ENCODE results near the gene GRIN1.

GRIN1 gene

DNA sequence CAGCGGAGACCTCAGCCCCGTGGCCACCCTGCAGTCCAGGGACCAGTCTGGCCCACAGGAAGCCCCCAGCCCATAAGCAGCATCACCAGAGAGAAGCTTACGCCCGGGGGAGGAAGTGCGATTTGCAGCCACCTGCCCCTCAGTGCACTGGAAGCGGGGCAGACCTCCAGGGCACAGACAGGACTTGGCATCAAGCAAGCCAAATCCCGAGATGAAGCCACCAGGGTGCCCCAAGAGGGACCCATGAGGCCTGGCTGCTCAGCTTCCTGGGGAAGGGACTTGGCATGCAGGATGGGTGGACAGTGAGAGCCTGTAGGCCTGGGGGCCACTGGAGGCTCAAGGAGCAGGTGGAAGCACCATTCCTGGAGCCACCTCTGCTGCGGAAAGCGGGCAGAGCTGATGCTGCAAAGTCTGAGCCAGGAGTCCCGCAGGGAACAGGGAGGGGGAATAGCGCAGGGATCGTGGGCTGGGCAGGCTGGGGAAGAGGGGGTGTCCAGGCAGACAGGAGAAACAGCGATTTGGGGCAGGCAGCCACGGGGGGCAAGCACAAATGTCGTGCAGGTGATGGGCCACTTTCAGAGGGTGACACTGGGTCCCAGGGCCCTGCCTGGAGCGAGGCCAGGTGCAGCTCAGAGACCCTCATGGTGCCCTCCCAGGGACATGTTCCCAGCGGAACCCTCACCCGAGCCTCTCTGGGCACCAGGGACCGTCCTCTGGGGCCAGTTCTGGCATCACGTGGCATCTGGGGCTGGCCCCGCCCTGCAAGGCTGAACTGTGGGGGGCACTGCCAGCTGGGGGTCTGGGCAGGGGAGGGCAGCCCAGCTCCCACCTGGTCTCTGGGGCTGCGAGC lies 27.7 kb downstream of the GRIN1 start:
- DNase-seq, result no peak

DNA sequence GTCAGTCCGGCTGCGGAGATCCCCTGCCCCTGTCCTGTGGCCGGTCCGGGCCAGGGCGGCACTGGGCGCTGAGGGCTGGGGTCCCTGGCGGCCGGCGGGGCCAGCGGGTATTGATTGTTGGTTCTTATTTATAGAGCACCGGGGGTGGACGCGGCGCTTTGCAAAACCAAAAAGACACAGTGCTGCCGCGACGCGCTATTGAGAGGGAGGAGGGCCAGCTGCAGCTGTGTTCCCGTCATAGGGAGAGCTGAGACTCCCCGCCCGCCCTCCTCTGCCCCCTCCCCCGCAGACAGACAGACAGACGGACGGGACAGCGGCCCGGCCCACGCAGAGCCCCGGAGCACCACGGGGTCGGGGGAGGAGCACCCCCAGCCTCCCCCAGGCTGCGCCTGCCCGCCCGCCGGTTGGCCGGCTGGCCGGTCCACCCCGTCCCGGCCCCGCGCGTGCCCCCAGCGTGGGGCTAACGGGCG lies 28.4 kb downstream of the GRIN1 start:
- no peak for DNase-seq

DNA sequence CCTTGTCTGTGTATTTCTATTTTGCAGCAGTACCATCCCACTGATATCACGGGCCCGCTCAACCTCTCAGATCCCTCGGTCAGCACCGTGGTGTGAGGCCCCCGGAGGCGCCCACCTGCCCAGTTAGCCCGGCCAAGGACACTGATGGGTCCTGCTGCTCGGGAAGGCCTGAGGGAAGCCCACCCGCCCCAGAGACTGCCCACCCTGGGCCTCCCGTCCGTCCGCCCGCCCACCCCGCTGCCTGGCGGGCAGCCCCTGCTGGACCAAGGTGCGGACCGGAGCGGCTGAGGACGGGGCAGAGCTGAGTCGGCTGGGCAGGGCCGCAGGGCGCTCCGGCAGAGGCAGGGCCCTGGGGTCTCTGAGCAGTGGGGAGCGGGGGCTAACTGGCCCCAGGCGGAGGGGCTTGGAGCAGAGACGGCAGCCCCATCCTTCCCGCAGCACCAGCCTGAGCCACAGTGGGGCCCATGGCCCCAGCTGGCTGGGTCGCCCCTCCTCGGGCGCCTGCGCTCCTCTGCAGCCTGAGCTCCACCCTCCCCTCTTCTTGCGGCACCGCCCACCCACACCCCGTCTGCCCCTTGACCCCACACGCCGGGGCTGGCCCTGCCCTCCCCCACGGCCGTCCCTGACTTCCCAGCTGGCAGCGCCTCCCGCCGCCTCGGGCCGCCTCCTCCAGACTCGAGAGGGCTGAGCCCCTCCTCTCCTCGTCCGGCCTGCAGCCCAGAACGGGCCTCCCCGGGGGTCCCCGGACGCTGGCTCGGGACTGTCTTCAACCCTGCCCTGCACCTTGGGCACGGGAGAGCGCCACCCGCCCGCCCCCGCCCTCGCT lies 29.0 kb downstream of the GRIN1 start:
- DNase-seq, result no peak

DNA sequence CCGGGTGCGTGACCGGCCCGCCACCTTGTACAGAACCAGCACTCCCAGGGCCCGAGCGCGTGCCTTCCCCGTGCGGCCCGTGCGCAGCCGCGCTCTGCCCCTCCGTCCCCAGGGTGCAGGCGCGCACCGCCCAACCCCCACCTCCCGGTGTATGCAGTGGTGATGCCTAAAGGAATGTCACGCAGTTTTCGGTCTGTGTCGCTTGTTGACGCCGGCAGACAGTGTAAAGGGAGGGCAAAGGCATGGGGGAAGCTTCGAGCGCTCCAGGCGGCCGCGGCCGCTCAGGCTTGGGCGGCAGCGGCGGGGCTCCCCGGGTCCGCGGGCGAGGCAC lies 29.6 kb downstream of the GRIN1 start:
- no peak for DNase-seq

DNA sequence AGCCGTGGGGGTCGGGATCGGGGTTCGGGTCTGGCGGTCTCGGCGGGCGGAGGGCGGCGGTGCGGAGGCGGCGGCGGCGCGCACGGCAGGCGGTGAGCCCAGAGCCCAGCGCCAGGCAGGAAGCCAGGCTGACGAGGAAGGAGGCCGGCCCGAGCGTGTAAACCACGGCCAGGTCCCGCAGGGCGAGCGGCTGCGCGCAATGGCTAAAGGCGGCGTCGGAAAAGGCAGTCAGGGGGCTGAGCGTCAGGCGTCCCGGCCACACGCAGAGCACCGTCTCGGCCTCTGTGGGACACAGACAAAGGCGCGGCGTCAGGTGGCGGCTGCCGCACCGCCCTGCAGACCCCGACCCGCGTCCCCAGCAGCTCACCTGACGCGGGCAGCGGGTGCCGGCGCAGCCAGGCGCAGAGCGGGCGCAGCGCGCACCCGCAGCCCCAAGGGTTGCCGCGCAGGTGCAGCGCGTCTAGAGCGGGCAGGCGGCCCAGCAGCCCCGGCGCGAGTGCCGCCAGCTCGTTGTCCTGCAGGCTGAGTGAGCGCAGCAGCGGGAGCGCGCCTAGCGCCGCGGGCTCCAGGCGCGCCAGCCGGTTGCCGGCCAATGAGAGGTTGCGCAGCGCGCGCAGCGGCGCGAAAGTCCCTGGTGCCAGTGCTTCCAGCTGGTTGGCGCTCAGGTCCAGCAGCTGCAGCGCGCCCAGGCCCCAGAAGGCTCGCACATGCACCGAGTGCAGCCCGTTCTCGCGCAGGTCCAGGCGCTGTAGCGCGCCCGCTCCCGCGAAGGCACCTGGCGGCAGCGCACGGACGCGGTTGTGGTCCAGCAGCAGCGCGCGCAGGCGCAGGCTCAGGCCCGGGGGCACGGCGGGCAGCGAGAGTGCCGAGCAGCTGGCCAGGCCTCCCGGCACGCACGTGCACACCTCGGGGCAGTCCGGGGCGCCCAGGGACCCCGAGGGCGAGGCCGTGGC lies 30.2 kb downstream of the GRIN1 start:
- no peak for DNase-seq

DNA sequence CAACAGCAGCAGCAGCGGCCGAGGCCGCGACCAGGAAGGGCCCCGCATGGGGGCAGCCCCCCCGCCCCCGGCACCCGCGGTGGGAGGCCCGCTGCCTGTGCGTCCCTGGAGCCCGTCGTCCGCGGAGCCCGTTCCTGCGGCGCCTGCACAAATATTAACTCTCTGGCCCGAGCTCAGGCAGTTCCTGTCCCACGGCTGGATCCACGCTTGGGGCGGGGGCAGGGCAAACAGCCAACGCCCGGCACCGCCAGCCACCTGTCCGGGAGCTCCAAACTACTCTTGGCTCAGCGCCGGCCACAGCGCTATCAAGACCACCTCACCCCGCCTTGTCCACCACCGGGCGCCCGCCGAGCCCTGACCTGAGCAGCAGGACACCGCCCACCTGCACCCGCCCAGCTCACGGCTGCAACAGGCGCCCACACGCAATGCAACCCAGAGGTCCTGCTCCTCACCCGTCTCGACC lies 31.0 kb downstream of the GRIN1 start, which contains the start of gene LRRC26:
LRRC26 (minus strand) TSS at position 156 of the 463 bp plus-strand sequence; CDS start at position 48, 108 bp downstream.
- no peak for DNase-seq

DNA sequence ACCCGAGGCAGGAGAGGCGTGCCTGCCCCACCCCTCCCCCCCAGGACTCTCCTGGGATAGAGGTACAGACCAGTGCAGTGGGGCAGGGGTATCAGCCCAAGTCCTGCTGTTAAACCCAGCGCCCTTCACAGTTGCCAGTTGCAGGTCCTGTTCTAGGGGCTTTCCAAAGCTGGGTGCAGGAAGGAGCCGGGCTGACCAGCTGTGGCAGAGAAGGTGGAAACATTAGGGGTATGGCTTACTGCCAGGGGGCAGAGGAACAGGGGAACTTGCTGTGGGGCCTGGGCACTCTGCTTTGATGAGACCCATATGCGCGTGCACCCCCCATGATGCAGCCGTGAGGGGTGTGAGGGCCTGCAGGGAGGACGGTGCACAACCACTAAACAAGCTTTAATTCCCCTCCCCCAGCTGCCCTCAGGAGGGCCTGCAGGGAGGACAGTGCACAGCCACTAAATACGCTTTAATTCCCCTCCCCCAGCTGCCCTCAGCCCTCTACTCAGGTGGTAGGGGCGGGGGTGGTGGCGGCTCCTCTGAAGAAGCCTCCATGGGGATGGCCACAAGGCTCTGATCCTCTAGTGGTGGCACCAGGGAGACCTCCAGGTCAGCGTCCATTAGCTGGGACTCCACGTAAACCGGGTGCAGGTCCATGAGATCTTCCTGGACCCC lies 31.7 kb downstream of the GRIN1 start:
- no peak for DNase-seq

DNA sequence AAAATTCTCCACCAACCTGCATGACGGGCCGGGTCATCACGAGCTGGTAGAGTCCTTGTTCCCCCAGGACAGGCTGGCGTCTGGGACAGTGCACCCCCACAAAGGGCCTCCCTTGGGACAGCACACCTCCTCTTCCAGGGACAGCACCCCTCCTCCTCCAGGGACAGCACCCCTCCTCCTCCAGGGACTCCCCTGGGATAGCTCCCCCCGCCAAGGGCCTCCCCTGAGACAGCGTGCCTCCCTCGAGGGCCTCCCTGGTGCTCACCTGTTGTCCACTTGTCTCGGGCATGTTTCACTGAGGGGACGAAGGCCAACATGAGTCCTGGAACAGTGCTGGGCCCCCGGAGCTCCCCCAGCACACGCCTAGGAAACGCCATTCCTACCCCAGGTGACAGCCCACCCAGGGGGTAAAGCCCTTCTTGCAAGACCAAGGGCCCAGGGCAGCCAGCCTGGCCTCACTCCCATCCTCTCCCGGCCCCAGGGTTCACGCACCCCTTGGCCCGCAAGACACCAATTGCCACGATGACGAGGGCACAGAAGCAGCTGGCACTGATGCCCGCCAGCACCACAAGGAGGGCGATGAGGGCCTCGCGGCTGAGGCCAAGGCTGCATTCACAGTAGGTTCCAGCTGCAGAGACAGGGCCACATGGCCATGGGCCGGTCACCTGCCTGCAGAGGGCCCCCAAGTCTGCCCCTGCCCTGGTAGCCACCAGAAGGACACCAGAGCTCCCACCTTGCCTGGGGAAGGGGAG lies 32.4 kb downstream of the GRIN1 start:
- DNase-seq, result no peak

DNA sequence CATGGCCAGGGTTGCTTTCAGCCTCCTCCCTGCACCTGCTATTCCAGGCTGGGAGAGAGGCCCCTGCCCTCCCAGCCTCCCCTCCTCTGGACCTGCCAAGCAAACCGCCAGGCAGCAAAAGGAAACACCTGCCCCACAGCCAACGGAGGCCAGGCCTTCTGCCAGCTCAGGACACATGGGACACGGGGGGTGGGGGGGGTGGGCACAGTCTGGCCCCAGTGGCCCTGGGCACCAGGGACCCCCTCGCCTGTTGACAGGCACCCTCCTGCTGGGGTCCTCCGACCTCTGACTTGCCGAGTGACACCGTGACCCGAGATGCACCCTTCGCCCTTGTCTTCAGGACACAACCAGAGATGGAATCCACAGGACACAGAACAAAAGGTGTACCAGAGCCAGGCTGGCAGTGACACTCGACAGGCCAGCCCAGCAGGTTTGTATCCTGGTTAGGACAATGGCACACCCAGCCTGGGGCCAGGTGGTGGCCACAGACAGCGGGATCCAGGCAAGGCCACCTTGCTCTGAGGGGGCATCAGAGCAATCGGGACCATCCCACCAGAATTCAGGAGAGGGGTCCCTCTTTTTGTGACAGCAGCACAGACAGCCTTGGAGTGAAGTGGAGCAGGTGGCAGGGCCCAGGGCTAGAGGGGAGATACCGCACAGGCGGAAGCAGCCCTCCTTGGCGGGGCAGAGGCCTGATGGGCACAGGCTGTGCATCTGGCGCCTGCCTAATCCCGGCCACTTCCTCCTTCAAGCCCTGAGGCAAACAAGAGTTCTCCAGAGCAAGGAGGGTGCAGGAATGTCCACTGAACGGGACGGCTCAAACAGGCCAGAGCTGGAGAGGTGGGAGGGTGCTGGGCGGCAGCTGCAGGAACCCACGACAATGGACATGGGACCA lies 34.2 kb downstream of the GRIN1 start:
- no peak for DNase-seq

DNA sequence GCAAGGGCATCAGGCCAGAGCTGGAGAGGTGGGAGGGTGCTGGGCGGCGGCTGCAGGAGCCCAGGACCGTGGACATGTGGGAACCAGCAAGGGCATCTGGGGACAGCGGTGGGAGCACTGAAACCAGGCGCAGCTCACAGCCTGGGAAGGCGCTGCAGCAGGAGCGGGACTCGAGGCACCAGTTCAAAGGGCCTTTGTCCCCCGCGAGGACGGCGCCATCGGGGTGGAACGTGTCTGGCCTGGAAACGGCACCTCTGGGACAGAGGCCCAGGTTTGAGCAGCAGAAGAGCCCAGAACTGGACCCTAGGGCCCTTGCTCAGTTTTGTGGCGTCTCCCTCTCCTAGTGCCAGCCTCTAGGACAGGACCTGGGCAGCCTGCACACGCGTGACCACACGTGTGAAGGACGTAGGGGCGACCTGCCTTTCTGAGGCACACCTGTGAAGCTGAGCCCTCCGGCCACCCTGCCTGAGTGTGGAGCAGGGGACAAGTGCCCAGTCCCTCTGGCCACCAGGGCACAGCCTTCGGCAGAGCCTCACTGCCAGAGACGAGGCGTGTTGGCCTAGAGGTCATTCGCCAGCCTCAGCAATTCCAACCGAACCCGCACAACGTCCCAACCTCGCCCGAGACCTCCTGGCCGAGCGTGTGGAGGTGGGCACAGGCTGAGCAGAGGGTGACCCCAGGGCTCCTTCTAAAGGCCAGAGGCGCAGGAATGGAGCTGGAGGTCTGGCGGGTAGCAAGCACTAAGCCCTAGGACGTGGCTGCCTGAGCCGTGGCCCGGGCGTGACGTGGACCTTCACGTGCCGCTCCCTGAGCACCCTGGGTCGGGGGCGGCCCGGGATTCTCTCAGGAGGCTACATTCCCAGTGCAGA lies 35.1 kb downstream of the GRIN1 start:
- DNase-seq, result no peak

DNA sequence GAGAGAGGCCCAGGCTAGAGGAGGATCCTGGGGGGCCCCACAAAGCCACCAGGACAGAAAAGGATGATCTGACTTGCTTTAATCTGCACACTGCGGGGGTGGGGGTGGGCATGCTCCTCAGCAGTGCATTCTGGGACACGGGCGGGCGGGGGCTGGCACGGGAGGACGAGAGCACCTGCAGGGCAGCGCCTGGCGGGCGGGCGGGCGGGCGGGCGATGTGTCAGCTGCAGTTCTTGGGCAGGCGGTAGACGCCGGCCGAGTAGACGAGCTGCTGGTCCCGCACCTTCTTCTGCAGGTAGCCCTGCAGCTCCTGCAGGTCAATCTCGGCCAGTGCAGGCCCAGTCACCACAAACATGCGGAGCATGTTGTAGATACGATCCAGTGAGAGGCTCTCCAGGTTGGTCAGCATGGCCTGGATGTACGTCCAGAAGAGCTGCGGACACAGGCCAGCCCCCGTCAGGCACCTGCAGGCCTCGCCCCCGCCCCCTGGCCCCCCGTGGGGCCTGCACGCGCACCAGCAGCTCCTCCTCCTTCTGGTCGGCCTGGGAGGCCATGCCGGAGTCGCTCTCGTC lies 35.9 kb downstream of the GRIN1 start:
- no peak for DNase-seq

DNA sequence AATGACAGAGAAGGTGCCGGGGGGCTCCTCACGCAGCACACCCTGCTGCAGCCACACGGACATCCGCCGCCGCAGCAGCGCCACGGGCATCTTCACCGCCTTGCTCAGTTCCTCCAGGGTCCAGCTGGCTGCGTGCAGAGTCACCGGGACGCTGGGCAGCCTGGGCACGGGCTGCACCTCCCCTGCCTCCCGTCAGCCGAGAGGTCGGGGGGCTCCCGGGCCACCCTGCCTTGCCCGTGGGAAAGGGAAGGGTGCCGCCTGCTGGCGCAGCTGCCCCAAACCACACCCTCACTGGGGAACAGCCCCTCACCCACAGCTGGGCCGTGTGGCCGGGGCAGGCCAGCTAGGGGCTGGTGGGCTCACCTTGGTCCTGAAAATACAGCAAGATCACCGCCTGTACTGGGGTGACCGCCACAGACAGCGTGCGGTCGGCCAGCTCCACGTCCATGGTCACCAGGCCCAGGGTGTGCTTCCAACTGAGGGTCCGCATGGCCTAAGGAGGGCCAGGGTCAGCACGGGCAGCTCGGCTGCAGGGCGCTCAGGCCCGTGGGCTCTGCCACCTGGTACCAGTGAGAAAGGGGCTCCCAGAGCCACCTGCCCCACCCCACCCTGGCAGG lies 36.5 kb downstream of the GRIN1 start:
- no peak for DNase-seq

DNA sequence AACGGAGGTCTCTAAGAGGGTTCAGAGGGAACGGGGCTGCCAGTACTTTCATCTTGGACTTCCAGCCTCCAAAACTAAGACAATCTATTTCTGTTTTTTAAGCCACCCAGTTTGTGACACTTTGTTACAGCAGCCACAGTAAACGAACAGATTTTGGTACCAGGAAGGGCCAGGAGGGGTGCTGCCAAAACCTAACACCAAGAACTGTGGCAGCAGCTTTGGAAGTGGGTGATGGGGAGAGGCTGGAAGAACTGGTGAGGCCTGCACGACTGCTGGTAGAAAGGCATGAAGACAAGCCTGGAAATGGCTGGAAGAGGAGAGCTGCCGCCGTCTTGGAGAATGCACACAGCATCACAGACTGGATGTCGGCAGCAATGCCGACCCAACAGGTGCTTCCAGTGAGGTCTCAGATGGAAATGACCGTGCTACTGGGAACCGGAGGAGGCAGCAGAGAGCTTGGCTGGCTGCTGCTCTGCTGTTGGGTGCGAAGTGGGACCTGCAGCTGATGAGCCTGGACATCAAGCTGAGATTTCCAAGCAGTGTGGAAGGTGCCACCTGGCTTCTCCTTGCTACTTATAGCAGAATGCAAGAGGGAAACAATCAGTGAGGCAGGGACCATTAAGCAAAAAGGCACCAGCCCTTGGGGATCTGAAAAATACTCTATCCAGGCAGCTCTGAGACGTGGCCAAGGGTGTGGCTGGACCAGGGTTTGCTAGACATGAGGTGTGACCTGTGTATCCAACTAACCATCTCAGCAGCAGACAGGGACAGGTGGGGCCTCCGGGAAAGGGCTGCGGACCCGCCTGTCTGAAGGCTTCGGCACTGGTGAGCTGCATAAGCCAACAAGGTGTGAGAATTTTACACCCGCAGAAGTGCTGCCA lies 37.6 kb downstream of the GRIN1 start:
- no peak for DNase-seq

DNA sequence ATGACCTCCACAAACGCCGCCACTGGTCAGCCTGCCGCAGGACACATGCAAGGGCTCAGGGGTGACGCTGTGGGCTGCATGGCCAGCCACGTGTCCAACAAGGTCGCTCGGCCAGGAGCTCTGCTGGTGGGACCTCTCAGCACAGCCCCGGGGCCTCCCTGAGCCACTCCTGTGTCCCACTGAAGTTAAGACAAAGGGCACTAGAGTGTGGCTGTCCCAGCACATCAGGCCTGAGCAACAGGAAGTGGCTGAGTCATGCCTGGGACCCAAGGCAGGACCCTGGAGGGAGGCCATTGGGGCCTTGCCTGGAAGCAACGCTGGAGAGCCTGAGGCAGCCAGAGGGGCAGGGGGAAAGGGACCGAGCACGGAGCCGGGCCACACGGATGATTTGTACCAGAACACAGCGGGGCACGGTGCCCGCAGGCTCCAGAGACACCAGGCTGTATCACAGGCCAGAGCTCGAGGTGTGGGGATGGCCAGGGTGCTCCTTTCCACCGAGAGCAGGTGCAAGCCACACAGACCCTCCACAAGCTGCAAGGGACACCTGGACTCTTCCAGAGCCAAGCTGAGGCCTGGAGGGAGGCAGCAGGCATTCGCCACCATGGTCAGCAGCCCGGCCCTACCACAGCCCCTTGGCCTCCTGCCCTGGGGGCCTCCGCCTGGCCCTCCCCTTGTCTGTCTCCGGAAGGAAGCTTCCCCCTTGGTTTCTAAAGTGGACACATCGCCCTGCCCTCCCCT lies 39.4 kb downstream of the GRIN1 start:
- DNase-seq, result no peak

DNA sequence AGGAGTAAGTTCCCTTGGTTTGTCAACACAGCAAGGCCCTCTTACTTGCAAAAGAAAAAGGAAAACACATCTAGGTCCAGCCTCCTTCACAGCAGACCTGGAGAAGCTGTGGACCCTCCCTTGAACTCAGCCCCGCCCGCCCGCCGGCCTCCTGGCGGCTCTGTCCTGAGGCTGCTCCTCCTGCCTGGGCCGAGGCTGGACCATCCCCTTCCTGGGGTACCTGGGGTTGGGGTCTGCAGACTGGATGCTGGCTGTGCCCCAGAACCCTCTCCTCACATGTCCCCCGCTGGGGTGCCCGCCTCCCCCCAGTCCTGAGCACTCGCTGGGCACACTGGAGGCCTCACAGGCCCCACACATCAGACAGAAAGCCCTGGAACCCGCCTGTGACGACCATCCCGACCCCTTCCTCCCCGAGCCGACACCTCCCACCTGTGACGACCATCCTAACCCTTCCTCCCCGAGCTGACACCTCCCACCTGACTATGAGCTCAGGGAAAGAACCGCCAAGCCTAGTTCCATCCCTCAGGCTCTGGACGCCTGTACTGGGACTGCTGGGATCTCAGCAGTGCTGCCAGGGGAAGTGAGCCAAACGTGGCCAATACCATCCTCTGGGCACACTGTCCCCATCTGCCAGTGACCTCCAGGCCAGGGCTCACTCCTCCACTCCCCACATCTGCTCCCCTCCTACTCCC lies 40.1 kb downstream of the GRIN1 start:
- no peak for DNase-seq

DNA sequence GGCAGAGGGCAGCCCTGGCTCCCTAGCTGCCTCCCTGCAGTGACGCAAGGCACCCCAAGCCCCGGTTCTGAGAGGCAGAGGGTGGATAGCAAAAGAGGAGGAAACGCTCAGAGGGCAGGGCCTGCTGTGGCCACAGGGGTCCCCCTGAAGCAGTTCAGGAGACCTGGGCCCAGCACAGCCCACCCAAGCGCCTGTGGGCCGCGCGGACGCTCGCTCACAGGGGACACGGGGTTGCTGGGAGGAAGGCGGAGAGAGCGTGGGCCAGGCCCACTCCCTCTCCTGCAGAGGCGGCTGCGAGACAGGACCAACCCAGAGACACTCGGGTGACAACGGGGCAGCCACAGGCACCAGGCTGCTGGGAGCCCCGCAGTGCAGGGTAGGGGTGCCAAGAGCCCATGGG lies 40.8 kb downstream of the GRIN1 start:
- no peak for DNase-seq
